ENCODE measurements around the gene SFTPB.

SFTPB gene

DNA sequence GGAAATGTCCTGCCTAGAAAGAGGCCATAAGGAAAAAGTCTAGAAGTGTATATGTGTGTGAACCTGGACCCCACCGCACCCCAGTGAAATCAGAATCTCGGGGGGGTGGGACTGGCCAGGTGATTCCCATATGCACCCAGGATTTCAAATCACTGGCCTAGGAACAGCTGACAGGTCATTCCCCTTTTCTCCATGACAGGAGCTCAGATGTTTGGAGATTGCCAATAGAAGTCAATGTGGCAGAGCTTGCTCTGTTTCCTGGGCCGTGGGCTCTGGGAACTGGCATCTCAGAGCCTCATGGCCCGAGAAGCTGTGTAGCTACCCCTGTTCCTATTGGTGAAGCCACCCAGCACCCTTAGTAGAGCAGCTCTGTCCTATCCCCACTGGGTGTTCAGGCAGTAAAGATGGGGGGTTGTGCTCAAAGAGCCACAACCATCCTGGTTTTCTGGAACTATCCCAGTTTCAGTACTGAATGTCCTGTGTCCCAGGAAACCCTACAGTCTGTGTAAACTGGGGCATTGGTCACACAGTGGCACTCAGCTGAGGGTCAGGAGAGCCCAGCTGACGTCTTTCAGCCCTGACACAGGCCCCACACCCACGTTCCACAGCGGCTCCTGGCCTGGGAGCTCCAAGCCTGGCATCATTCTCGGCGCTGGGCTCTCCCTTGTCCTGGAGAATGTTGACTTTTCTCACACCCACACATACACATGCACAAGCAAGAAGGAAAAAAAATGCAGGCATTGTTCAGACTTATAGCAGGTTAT, 45.0 kb upstream of the SFTPB start:
- in situ Hi-C loops (cut with MboI; ENCODE audit: low sequenced_read_pairs, unreplicated experiment), result no loop called here
- DNase-seq (ENCODE audit: low spot score), result no peak
- TF ChIP-seq, protein P1, sequence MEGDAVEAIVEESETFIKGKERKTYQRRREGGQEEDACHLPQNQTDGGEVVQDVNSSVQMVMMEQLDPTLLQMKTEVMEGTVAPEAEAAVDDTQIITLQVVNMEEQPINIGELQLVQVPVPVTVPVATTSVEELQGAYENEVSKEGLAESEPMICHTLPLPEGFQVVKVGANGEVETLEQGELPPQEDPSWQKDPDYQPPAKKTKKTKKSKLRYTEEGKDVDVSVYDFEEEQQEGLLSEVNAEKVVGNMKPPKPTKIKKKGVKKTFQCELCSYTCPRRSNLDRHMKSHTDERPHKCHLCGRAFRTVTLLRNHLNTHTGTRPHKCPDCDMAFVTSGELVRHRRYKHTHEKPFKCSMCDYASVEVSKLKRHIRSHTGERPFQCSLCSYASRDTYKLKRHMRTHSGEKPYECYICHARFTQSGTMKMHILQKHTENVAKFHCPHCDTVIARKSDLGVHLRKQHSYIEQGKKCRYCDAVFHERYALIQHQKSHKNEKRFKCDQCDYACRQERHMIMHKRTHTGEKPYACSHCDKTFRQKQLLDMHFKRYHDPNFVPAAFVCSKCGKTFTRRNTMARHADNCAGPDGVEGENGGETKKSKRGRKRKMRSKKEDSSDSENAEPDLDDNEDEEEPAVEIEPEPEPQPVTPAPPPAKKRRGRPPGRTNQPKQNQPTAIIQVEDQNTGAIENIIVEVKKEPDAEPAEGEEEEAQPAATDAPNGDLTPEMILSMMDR (IDR thresholded peaks at IDR 0.05; ENCODE audit: borderline replicate concordance, control extremely low read depth, extremely low read depth, insufficient read depth, missing control alignments), result no peak

DNA sequence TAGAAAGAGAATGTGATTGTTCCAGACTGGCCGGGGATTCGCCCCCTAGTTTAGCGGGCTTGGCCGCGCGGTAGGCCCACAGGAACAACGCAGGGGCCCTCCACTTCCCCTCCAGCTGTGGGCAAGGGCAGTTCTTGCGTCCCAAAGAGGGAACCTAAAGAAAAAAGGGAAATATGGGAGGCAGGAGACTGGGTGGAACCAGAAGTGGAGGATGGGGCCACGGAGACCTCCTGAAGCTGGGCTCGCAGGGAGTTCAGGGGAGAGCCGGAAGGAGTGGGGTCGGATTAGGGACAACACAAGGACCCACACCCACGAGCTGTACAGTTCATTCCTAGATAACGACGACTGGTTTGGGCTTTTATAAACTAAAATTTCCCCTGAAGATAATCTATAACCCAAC, 44.3 kb upstream of the SFTPB start:
- in situ Hi-C loops (cut with MboI; ENCODE audit: low sequenced_read_pairs, unreplicated experiment), result no loop called here
- TF ChIP-seq, protein P1 (IDR thresholded peaks at IDR 0.05; ENCODE audit: borderline replicate concordance, control extremely low read depth, extremely low read depth, insufficient read depth, missing control alignments), result no peak
- DNase-seq (ENCODE audit: low spot score), result no peak

DNA sequence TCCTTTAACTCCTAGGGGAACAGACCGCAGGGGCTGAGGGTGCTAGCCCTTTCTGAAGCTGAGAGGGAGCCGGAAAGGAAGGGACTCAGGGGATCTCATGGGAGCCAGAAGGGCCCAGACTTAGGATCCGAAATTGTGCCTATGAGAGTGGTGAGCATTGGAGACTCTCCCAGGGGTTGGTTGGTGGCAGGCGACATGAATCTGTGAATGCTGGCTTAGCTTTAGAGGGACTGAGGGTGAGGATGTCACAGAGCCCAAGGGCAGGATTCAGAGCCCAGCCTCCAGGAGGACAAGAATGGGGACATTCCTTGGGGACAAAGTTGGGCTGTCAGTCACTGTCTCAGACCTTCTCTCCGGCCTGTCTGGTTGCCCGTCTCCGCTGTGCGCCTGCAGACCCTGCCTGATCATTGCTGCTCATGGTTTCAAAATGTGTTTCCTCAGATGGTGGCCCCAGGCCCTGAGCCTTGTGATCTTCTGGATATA, 43.6 kb upstream of the SFTPB start:
- in situ Hi-C loops (cut with MboI; ENCODE audit: low sequenced_read_pairs, unreplicated experiment), result no loop called here
- DNase-seq (ENCODE audit: low spot score), result no peak

DNA sequence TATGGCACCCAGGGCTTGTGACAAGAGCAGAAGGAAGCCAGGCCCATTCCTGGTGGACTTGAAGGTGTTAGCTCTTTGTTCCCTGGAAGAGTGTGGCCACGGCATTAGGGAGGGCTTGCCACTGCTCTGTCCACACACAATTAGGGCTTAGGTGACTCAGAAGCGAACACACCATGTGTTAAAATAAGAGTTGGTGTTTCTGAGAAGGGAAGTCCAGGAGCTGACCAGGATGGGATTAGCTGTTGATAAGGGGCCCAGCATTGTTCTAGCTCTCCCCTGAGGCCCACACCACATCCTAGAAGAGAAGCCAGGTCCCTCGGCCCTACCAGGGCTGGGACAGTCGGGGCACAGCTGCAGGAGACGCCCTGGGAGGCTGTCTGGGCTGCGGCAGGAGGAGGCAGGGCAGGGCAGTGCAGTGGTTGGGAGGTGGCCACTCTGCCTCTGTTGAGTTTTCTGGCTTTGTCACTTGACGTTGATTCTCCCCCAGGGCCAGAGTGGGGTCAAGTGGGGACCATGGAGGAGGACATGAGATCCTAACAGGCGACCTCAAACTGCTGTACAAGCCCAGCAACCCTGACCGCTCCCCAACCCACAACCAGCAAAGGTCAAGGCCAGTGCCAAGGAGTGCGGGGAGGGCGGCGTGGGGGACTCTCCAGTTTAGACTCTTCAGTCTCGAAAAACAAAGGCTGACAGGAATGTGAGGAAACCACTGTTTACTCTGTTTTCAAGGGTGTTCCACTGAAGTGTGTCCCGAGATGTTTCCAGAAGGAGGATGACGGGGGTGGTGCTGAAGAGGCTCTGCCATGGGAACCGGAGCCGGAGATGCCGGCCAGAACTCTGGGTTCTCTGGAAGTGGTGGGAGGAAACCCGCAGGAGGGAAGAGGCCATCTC, 42.9 kb upstream of the SFTPB start:
- TF ChIP-seq, protein P1 (IDR thresholded peaks at IDR 0.05; ENCODE audit: borderline replicate concordance, control extremely low read depth, extremely low read depth, insufficient read depth, missing control alignments), result no peak
- in situ Hi-C loops (cut with MboI; ENCODE audit: low sequenced_read_pairs, unreplicated experiment), result no loop called here
- no peak for DNase-seq (ENCODE audit: low spot score)

More for the DNA sequence above, 43.6 kb upstream of the SFTPB start:
- TF ChIP-seq, protein P1 (IDR thresholded peaks at IDR 0.05; ENCODE audit: borderline replicate concordance, control extremely low read depth, extremely low read depth, insufficient read depth, missing control alignments), result no peak

DNA sequence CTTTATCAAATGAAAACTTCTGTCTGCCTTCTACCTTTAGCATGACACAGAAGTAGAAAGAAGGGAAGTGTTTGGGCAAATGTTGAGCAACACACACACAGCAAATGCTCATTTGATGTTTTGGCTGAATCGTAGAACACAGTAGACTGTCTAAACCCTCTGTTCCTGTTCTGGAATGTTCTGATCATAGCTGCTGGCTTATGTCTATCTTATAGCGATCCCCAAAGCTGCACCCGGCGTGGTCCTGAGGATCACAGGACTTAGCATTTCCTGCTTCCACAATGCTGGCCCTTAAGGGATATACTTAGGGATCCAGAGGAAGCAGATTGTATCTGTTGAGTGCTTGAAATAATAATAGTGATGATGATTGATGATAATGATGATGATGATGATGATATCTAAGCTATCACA, 41.4 kb upstream of the SFTPB start:
- in situ Hi-C loops (cut with MboI; ENCODE audit: low sequenced_read_pairs, unreplicated experiment), result no loop called here

DNA sequence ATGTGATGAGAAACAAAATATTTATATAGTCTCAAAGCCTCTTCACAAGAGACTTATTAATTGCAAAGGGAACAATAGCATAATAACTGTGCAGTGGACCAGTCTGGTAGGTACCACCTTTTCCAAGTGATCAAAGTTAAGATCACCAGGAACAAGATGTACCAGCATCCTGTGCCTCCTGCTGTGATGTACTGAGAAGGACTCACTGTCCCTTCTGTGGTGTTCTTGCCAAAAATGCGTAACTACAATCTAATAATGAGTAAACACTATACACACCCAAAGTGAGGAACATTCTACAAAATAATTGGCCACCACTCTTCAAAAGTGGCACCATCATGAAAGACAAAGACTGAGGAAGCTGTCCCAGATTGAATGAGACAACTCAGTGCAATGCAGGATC, 40.6 kb upstream of the SFTPB start:
- DNase-seq (ENCODE audit: low spot score), result no peak
- TF ChIP-seq, protein P1 (IDR thresholded peaks at IDR 0.05; ENCODE audit: borderline replicate concordance, control extremely low read depth, extremely low read depth, insufficient read depth, missing control alignments), result no peak
- in situ Hi-C loops (cut with MboI; ENCODE audit: low sequenced_read_pairs, unreplicated experiment), result no loop called here

More for the DNA sequence above, 41.4 kb upstream of the SFTPB start:
- TF ChIP-seq, protein P1 (IDR thresholded peaks at IDR 0.05; ENCODE audit: borderline replicate concordance, control extremely low read depth, extremely low read depth, insufficient read depth, missing control alignments), result no peak
- no peak for DNase-seq (ENCODE audit: low spot score)

Measured in GM13976 (cell line).